HG03354 (cell line): ENCODE results near the gene ALKBH4.
"Not testable (repeated sequence)": the region's sequence is repeated elsewhere in the genome, so short reads cannot be mapped to it uniquely, and the experiment has no call there.

Experiments
- ATAC-seq: cut with Tn5 transposase; IDR thresholded peaks from one replicate; pipeline ENCODE4 v1.9.1; 2021; ENCODE audit warnings: mild to moderate bottlenecking; ENCODE audit not compliant: unreplicated experiment, poor library complexity, severe bottlenecking

ALKBH4 gene

DNA sequence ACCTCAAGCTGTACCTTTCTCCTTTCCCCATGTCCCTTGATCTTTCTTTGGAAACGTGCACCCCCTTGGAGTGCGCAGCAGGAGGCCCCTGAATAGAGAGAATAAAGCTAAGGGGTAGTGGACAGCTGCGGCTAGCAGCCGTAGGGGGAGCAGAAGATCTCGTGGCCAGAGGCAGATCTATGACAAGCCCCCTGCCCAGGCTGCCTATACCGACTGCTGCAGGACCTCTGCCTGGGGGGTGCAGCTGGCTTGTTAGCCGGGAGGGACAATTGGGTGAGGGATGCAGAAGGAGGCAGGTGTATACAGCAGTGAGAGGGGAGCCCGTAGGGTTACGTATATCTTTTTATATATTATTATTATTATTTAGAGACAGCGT lies 14.5 kb upstream of the ALKBH4 start:
- peak; percentile 41 for ATAC-seq

DNA sequence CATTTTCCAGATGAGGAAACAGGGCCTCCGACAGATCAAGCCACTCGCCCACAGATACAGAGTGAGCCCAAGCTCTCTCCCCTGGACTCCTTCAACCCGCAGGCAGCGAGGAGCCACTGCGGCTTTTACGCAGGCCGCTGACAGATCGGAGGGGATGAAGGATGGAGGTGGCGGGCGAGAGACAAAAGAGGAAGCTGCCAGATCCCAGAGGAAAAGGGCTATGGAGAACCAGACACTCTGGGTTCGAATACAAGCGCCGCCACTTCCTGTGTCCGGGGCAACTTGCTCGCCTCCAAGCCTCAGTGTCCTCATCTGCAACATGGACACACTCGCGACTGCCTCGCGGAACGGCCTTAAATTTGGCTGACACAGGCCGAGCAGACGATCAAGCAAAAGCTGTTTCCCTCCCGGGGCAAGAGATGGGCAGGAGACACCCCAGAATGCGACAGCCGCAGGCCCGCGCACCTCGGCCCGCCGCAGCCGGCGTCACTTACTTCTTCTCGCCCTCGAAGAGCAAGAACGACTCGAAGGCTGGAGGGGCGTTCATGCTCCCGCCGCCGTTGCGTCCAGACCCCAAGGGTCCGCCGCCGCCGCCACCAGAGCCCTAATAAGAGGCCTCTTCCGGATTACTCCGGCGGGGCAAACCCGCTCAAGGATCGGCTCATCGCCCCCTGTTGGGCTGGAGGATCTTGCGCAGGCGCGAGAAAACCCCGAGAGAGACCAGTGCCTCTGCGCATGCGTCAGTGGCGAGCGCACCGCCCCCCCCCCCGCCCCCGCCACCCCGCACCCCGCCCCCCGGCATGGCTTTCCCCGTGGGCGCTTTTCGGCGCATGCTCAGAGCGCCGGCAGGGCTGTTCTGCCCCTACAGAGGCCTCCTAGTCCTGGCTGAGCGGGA lies 13.9 kb upstream of the ALKBH4 start, which contains the start of gene POLR2J:
TSS of gene POLR2J (minus strand) at position 609 of the 895 bp plus-strand sequence. CDS start at position 547, 62 bp downstream.
- ATAC-seq: peak; percentile 84

DNA sequence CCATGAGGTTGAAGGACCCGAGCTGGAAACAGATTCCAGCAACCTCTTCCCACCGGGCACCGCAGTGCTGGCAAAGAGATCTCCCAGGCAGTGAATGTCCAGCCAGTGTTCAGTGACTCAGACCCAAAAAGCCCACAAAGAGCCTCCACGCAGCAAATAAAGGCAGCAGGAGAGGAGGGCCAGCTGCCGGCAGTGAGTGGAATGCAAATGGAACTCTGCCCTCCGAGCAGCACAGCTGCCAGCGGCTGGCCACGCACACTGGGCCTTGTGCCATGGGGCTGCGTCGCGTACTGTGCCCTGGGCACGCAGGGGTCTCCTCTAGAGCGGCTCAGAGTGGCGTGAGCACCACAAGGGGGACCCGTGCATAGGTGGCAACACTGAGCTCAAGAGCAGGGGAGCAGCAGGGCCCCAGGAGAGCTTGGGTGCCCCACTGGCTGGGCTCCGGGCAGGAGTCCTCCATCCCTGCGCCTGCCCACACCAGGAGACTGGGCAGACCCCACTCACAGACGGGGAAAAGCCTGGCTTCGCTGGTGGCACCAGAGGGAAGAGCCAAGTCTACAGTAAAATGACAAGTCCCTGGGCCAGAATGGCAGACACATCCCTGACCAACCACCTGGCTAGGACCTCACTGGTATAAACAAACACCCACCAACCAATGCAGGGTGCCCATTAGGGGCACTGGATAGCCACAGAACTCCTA lies 10.2 kb upstream of the ALKBH4 start:
- not testable (repeated sequence) for ATAC-seq

DNA sequence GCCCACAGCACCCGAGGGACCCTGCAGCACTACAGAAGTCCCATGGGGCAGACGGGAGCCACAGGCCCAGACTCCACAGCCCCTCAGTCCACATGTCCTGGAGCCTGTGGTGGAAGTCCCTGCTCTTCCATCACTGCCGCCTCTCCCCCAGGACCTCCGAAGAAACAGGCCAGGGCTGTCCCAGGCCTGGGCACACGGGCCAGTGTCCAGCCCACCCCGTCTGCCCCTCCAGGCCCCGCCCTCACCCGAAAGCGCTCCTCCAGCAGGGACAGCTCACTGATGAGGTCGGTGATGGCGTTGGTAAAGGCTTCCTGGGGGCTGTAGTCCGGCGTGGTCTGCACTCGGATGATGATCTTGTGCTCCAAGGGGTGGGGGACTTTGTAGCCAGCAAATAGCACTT lies 9.5 kb upstream of the ALKBH4 start:
- not testable (repeated sequence) for ATAC-seq

DNA sequence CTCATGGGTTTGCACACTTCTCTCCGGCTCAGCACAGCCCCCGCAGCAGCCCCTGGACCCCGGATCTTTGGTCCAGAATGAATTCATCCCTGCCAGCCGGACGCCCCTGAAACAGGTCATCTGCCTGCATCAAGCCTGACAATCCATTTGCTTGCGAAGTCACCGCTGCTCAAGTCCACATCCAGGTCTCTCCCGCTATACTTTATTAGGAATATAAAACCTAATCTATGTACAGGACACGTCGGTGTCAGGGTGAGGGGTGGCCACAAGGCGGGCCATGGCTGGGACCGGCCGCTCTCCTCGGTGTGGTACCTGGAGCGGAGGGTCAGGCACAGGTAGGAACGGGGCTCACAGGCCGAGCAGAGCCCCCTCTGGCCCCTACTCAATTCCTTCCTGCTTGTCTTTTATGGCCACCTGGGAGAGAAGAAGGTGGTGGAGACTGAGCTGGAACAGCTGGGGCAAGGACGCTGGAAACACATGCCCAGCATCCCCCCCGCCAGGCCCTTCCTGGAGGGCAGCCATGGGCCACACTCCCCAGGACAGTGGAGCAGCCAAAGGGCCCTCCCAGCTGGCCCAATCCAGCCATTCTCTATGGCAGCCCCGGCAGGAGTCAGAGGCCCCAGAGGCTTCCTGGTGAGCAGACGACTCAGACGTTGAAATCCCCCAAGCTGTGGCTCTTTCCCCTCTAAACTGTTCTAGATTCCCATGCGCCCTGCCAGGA lies 8.8 kb upstream of the ALKBH4 start:
- no peak for ATAC-seq

DNA sequence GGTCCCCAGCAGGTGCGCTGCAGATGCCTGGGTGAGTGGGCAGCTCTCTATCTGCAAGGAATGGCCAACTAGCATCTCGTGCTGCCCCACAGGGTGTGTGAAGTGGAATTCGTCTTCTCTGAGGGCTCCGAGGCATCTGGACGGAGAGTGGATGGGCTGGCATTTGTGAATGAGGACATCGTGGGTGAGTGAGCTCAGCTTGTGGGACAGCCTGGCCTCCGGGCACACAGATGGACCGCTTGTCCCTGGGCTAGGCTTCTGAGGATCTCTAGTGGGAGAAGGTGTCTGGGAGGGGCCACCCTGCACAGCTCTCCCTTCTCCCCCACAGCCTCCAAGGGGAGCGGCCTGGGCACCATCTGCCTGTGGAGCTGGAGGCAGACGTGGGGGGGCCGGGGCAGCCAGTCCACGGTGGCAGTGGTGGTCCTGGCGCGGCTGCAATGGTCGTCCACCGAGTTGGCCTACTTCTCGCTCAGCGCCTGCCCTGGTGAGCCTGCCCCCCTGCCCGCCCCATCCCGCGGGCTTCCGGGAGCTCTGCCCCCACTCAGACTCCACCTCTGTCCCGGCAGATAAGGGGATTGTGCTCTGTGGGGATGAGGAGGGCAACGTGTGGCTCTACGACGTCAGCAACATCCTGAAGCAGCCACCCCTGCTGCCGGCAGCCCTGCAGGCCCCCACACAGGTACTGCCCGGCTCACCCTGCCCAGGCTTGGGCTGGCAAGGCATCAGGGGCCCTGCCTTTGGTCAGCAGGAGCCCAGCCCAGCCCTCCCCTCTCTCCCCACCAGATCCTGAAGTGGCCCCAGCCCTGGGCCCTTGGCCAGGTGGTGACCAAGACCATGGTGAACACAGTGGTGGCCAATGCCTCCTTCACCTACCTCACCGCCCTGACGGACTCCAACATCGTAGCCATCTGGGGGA lies 7.7 kb upstream of the ALKBH4 start:
- ATAC-seq: no peak

DNA sequence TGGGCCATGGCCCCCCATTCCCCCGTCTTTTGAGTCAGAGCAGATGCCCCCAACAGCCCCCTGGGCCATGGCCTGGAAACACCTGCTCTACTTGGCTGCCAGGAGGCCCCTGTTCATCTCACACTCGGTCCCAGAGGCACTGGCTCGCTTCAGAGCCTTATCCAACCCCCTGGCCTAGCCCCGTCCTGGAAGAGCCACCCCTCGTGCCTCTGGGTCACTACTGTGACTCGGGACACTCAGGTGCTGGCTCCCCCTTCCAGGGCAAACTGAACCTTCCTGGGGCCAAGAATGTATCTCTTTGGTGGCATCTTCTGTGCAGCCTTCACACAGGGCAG lies 7.1 kb upstream of the ALKBH4 start:
- no peak for ATAC-seq

DNA sequence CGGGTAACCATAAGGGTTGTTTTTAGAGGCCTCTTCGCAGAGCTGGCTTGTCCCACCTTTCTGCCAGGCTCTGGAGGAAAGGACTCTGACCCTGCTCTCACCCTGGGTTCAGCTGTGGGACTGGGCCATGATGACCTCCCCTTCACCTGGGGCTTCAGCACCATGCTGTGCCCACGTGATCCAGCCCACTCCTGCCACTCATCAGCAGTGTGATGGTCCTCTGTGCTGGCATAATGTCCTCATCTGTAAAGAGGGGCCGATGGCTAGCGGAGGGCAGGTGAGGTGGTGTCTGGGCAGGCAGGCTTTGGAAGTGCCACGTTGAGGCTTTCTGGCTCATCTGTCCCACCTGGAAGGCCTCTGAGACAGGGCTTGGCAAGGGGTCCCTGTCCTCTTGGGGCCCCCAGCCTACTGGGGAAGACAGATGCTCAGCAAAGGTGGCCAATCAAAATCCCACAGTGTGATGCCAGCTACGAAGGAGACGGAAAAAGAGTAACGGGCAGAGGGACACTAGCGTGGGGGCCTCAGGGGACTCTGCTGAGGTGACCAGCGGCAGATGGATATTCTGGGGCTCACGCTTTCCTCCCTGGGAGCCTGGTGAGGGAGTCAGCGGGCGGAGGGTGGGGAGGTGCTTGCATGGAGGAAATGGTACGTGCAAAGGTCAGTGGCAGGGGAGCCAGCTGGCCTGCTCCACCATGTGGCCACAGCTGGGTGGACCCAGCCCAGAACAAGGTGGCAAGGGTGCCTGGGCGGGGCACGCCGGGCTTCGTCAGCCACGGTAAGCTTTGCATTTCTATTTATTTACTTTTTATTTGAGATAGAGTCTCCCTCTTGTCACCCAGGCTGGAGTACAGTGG lies 5.5 kb upstream of the ALKBH4 start:
- ATAC-seq: no peak

DNA sequence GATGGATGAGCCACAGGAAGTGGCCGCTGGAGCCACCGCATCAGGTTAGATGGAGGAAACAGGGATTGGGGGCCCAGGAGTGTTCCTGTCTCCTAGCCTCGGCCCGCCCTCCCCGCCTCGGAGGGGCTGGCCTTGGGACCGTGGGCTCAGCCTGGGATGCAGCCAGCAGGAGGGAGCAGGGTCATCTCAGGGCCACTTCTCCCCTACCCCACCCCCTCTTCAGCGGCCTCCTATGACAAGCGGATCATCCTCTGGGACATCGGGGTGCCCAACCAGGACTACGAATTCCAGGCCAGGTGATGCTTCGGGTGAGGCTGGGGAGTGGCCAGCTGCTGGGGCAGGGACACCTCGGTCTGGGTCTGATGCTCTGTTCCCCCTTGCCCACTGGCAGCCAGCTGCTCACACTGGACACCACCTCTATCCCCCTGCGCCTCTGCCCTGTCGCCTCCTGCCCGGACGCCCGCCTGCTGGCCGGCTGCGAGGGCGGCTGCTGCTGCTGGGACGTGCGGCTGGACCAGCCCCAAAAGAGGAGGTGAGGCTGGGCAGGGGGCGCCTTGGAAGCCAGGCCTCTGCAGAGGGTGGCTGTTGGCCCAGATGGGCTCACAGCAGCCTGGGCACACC lies 4.8 kb upstream of the ALKBH4 start:
- no peak for ATAC-seq

DNA sequence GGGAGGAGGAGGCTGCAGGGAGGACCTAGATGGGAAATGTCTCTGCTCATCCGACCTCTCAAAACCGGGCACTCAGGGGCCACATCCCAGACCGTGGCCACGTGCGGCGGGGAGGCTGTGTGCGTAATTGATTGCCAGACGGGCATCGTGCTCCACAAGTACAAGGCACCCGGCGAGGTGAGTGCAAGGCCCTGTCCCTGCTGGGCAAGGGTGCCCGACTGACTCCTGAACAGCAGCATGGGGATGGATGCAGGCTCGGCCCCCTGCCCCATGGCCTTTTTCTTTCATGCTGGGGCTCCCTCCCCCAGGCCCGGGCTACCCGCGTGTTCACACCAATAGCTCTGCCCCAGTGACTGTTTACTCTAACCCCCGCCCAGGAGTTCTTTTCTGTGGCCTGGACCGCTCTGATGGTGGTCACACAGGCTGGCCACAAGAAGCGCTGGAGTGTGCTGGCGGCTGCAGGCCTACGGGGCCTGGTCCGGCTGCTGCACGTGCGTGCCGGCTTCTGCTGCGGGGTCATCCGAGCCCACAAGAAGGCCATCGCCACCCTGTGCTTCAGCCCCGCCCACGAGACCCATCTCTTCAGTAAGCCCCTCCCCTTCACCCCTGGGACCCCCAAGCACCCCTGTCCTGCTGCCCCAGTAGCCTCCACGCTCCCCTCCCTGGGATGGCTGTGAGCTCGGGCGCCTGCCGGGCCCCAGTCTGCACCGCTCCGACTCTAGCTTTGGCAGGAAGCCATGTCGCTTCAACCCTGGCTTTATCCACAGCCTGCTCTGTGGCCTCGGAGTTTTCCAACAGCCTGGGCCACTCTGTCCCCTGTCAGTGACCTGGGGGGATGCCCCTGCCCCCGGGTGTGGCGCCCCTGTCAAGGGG lies 4.1 kb upstream of the ALKBH4 start:
- no peak for ATAC-seq

DNA sequence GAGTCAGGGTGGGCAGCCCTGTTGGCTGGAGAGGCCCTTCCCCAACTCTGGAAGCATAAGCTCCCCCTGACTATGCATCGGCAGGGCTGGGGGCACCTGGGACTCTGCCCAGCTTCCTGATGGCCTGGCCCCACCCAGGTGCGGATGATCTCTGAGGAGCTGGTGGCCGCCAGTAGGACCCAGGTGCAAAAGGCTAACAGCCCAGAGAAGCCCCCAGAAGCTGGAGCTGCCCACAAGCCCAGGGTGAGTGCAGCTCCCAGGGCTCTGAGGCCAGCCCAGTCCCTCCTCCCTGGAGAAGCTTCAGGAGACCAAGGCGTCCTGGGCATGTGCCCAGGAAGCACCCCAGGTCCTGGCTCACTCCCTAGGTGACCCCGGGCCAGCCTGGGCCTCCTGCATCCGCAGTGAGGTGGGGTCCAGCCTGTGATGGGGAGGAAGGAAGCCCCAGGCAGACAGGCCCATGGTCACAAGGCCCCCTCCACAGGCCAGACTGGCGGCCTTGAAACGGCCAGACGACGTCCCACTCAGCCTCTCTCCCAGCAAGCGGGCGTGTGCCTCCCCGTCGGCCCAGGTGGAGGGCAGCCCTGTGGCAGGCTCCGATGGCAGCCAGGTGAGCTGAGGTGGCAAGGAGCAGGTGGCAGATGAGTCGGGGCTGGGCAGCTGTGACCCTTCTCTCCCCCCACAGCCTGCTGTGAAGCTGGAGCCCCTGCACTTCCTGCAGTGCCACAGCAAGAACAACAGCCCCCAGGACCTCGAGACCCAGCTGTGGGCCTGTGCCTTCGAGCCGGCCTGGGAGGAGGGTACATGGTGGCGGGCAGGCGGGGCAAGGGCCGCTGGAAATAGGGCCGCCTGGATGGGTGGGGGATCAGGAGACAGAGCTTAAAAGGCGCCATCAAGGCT lies 3.2 kb upstream of the ALKBH4 start:
- ATAC-seq: no peak

DNA sequence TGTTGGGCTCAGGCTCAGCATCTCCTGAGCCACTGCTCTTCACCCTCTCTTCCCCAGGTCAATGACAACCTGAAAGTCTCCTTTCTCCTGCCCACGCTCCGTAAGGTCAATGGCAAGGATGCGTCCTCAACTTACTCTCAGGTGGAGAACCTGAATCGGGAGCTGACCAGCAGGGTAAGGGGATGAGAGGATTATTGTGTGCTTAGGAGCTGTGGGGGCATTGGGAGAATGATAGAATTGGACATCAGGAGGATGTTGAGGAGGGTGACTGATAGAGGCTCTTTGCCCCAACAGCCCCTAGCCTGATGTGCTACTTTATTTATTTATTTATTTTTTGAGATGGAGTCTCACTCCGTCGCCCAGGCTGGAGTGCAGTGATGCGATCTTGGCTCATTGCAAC lies 1.4 kb upstream of the ALKBH4 start:
- no peak for ATAC-seq

DNA sequence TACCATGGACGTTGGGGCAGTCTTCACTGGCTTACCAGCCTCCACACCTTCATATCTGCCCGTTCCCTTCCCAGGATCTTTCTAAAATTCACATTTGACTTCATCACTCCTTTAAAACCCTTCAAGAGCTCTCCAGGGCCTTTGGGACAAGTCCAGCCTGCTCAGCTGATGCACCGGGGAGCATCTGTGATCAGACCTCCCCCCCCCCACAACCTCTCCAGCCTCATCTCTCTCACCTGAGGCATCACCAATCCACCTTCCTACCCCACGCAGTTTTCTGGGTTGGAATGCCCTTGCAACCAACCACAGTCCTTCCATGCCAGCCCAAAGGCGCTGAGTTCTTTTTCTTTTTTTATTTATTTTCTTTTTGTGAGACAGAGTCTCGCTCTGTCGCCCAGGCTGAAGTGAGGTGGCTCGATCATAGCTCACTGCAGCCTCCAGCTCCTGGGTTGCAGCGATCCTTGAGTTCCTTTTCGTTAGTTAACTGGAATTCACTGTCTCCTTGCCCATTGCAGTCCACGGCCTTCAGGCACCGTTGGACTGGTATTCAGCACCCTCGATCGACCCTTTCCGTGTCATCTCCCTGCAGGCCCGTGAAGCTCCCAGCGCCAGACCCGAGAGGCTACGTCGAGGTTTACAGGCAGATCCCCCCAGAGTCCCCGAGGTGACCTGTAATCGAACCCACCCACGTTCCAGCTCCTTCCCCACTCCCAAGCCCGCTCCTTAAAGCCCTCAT lies 654 bp downstream of the ALKBH4 start:
- no peak for ATAC-seq

DNA sequence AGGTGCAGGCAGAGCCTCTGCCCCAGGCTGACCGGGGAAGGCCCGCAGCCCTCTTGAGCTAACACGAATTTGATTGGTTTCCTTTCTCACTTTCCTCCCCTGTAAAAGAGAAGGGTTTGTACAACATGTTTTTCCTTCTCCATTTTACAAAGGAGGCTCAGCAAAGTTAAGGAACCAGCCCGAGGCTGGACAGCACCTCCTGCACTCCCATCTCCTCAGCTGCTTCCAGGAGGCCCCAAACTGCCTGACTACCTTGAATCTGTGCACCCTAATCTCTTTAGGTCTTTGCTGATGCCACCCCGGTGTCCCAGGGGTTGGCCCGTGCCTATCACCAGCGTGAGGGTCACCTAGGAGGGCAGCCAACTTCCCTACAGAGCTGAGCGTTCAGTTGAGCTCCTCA lies 4.2 kb downstream of the ALKBH4 start:
- ATAC-seq: no peak

DNA sequence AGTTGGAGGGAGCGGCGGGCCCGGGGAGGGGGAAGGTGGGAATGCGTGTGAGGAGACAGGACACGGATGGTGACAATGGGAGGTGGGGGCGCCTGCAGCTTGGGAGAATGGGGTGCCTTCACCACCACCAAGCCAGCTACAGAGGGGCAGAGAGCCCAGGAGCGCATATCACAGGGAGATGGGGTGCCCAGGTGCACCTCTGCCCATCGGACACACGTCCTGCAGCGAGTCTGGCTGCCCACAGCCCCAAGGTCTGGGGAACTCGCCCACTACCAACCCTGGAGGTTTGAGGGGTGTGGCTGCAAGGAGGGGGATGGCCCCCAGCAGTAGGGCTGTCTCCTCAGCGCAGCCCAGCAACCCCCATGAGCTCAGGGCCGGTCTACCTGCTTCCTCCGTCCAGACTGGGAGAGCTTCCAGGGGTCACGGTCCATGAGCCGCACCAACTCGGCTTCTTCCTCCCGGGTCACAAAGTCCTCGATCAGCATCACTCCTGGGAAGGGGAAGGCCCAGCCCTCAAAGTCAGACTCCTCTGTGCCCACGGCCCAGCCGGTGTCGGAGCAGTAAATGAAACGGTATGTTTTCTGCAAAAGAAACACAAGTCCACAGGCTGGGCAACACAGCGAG lies 5.3 kb downstream of the ALKBH4 start:
- no peak for ATAC-seq
